Measurements from ENCODE around the gene MRGPRG. TPM values are rescaled to one million over a fixed set of nuclear protein-coding genes. Genes with fewer than 3 reads are reported as not detected.

The MRGPRG gene
- total RNA-seq, 1 donor from 2014 or later = not detected

DNA sequence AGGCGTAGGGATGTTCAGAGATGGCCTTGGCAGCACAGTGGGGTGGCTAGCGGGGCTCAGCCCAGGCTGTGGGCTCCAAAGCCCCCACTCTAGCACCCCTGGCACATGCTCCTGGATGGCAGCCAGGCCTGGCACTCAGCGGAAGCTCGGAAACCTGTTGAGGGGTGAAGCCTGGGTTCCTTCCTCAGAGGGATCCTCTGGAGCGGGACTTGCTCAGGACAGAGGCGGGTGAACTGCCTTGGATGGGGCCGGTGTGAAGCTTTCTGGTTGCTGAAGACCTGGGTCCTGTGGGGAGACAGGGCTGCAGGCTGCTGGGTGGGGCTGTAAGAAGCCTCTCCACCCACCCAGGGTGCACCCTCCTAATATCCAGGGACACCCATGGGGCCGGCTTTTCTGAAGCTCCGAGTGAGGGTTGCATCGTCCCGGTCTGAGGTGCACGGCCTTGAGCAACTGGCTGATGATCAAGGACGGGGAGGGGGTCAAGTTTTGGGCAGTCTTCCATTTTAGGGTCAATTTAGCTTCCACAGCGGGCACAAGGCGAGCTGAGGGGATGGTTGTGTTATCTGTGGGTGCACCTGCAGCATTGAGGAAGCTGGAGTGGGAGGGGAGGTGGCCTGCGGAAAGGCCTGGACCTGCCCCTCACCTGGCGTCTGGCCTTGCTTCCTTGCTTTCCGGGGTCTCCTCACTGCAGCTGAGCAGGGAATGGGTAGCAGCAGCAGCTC, 8.4 kb upstream of the MRGPRG start:
- Histone ChIP-seq H3K36me3 (no peaks in the 10 kb centered on the region), H3K4me3 (no peak overlapping the region), H3K27ac (replicated peaks) (no peak overlapping the region), H3K9me3 (replicated peaks) (no peaks in the 10 kb centered on the region), H3K4me1 (peaks cover 4% of the 10 kb centered on the region), H3K27me3 (ENCODE audit: low read depth) (peaks cover 78% of the 10 kb centered on the region)
- intact Hi-C loops (cut with micrococcal nuclease) = no loop called here
- TF ChIP-seq, protein P1, sequence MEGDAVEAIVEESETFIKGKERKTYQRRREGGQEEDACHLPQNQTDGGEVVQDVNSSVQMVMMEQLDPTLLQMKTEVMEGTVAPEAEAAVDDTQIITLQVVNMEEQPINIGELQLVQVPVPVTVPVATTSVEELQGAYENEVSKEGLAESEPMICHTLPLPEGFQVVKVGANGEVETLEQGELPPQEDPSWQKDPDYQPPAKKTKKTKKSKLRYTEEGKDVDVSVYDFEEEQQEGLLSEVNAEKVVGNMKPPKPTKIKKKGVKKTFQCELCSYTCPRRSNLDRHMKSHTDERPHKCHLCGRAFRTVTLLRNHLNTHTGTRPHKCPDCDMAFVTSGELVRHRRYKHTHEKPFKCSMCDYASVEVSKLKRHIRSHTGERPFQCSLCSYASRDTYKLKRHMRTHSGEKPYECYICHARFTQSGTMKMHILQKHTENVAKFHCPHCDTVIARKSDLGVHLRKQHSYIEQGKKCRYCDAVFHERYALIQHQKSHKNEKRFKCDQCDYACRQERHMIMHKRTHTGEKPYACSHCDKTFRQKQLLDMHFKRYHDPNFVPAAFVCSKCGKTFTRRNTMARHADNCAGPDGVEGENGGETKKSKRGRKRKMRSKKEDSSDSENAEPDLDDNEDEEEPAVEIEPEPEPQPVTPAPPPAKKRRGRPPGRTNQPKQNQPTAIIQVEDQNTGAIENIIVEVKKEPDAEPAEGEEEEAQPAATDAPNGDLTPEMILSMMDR (IDR thresholded peaks at IDR 0.05; ENCODE audit: borderline replicate concordance) = no peak
- no peak for DNase-seq

GRCh38 chr11:3225826-3226750, 7.5 kb upstream of the MRGPRG start:
- peaks cover 80% of the 10 kb centered on the region for H3K27me3 ChIP-seq (ENCODE audit: low read depth)

GRCh38 chr11:3225159-3225758, 6.6 kb upstream of the MRGPRG start:
- H3K4me1 ChIP-seq = peaks cover 5% of the 10 kb centered on the region
- TF ChIP-seq, protein P1 (IDR thresholded peaks at IDR 0.05; ENCODE audit: borderline replicate concordance) = no peak
- H3K4me3 ChIP-seq = no peak overlapping the region
- H3K9me3 ChIP-seq (replicated peaks) = no peaks in the 10 kb centered on the region
- H3K27ac ChIP-seq (replicated peaks) = no peak overlapping the region
- intact Hi-C loops (cut with micrococcal nuclease) = no loop called here
- DNase-seq = no peak
- H3K27me3 ChIP-seq (ENCODE audit: low read depth) = peaks cover 80% of the 10 kb centered on the region
- no peaks in the 10 kb centered on the region for H3K36me3 ChIP-seq

More at GRCh38 chr11:3225826-3226750, 7.5 kb upstream of the MRGPRG start:
- TF ChIP-seq, protein P1 (IDR thresholded peaks at IDR 0.05; ENCODE audit: borderline replicate concordance) = no peak
- Histone ChIP-seq H3K9me3 (replicated peaks) (no peaks in the 10 kb centered on the region), H3K27ac (replicated peaks) (no peak overlapping the region), H3K4me3 (no peak overlapping the region), H3K4me1 (no peaks in the 10 kb centered on the region), H3K36me3 (no peaks in the 10 kb centered on the region)
- DNase-seq = no peak
- intact Hi-C loops (cut with micrococcal nuclease) = no loop called here

- DNase-seq = no peak
Observed at GRCh38 chr11:3224401-3225057, 5.9 kb upstream of the MRGPRG start.

More at GRCh38 chr11:3224401-3225057, 5.9 kb upstream of the MRGPRG start:
- Histone ChIP-seq H3K9me3 (replicated peaks) (no peaks in the 10 kb centered on the region), H3K27ac (replicated peaks) (no peak overlapping the region), H3K4me1 (peaks cover 5% of the 10 kb centered on the region), H3K4me3 (no peak overlapping the region), H3K27me3 (ENCODE audit: low read depth) (peaks cover 80% of the 10 kb centered on the region), H3K36me3 (no peaks in the 10 kb centered on the region)
- TF ChIP-seq, protein P1 (IDR thresholded peaks at IDR 0.05; ENCODE audit: borderline replicate concordance) = no peak
- intact Hi-C loops (cut with micrococcal nuclease) = no loop called here

All from left ventricle myocardium inferior (tissue), 1 donor.